ENCODE measurements around the gene MYCN. TPM values are rescaled to one million over a fixed set of nuclear protein-coding genes. Genes with fewer than 3 reads are reported as not detected.

Gene MYCN
- total and polyA plus RNA-seq, 2 donors (not counting 1 experiment from before 2014, with no cell fraction given): not detected

- Histone ChIP-seq H3K27me3 (ENCODE audit: control insufficient read depth, insufficient read depth, low read length) (no peaks in the 10 kb centered on the region), H3K9ac (ENCODE audit: insufficient read depth, low read length) (no peak overlapping the region), H4K20me1 (ENCODE audit: control insufficient read depth, extremely low read depth, insufficient read depth, low read length) (no peaks in the 10 kb centered on the region), H3K4me1 (ENCODE audit: control insufficient read depth, extremely low read depth, insufficient read depth, low read length) (no peaks in the 10 kb centered on the region), H3K27ac (ENCODE audit: insufficient read depth, low read length) (no peak overlapping the region), H3K4me2 (ENCODE audit: extremely low read depth, insufficient read depth, low read length) (no peak overlapping the region), H3K9me3 (ENCODE audit: control insufficient read depth, insufficient read depth, low read depth, low read length) (no peaks in the 10 kb centered on the region), H2AFZ (ENCODE audit: low read length) (no peak overlapping the region), H3K79me2 (ENCODE audit: control insufficient read depth, insufficient read depth, low read length) (no peaks in the 10 kb centered on the region), H3K4me3 (replicated peaks in 1 of 4; ENCODE audit: control extremely low read depth in 1 of 4, insufficient read depth in 1 of 4, low read depth in 3 of 4, low read length in 4 of 4) (no peak overlapping the region), H3K36me3 (ENCODE audit: control insufficient read depth, insufficient read depth, low read length) (no peaks in the 10 kb centered on the region)
- no peak for DNase-seq (ENCODE audit: low read depth in 2 of 2)
- no peak for TF ChIP-seq EZH2 (IDR thresholded peaks at IDR 0.05; ENCODE audit: low read length, missing control alignments)
- TF ChIP-seq, protein P1, sequence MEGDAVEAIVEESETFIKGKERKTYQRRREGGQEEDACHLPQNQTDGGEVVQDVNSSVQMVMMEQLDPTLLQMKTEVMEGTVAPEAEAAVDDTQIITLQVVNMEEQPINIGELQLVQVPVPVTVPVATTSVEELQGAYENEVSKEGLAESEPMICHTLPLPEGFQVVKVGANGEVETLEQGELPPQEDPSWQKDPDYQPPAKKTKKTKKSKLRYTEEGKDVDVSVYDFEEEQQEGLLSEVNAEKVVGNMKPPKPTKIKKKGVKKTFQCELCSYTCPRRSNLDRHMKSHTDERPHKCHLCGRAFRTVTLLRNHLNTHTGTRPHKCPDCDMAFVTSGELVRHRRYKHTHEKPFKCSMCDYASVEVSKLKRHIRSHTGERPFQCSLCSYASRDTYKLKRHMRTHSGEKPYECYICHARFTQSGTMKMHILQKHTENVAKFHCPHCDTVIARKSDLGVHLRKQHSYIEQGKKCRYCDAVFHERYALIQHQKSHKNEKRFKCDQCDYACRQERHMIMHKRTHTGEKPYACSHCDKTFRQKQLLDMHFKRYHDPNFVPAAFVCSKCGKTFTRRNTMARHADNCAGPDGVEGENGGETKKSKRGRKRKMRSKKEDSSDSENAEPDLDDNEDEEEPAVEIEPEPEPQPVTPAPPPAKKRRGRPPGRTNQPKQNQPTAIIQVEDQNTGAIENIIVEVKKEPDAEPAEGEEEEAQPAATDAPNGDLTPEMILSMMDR (conservative IDR thresholded peaks at IDR 0.05 in 1 of 2, IDR thresholded peaks at IDR 0.05 in 1 of 2; ENCODE audit: low read depth in 1 of 2, low read length in 2 of 2): no peak
These were observed 53.3 kb downstream of the MYCN start for GRCh38 chr2:15993666-15994065.

DNA sequence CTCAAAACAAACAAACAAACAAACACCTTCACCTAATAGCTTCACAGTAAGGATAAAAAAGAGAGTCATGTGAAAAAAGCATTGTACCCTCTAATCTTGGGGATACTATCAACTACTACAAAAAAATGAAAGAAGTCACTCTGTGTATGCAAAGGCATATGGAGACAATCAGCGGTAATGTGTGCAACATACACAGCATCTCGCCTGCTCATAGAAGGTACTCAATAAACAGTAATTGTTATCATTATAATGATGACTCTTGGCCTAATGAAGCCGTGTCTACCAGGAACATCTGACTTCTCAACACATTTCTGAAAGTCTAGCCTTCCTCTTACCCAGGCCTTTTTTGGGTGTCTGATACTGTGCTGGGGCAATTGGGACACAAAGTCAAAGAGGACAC, 55.3 kb downstream of the MYCN start:
- no peaks in the 10 kb centered on the region for H3K79me2 ChIP-seq (ENCODE audit: control insufficient read depth, insufficient read depth, low read length)
- TF ChIP-seq, protein P1 (conservative IDR thresholded peaks at IDR 0.05 in 1 of 2, IDR thresholded peaks at IDR 0.05 in 1 of 2; ENCODE audit: low read depth in 1 of 2, low read length in 2 of 2): no peak
- TF ChIP-seq EZH2 (IDR thresholded peaks at IDR 0.05; ENCODE audit: low read length, missing control alignments): no peak
- no peak overlapping the region for H3K4me2 ChIP-seq (ENCODE audit: extremely low read depth, insufficient read depth, low read length)
- H2AFZ ChIP-seq (ENCODE audit: low read length): no peak overlapping the region
- H3K4me1 ChIP-seq (ENCODE audit: control insufficient read depth, extremely low read depth, insufficient read depth, low read length): no peaks in the 10 kb centered on the region
- H3K9ac ChIP-seq (ENCODE audit: insufficient read depth, low read length): no peak overlapping the region
- no peak overlapping the region for H3K27ac ChIP-seq (ENCODE audit: insufficient read depth, low read length)
- no peak overlapping the region for H3K4me3 ChIP-seq (replicated peaks in 1 of 4; ENCODE audit: control extremely low read depth in 1 of 4, insufficient read depth in 1 of 4, low read depth in 3 of 4, low read length in 4 of 4)
- no peaks in the 10 kb centered on the region for H4K20me1 ChIP-seq (ENCODE audit: control insufficient read depth, extremely low read depth, insufficient read depth, low read length)
- no peaks in the 10 kb centered on the region for H3K36me3 ChIP-seq (ENCODE audit: control insufficient read depth, insufficient read depth, low read length)
- no peak for DNase-seq (ENCODE audit: low read depth in 2 of 2)
- H3K27me3 ChIP-seq (ENCODE audit: control insufficient read depth, insufficient read depth, low read length): no peaks in the 10 kb centered on the region
- no peaks in the 10 kb centered on the region for H3K9me3 ChIP-seq (ENCODE audit: control insufficient read depth, insufficient read depth, low read depth, low read length)

All from fibroblast of lung (primary cell).